ENCODE measurements around the gene CHPT1. TPM values are rescaled to one million over a fixed set of nuclear protein-coding genes. Genes with fewer than 3 reads are reported as not detected.

CHPT1 gene
- total and polyA plus RNA-seq, 2 of the 13 experiments (the other 11 are each of a cell fraction or from before 2014, with no cell fraction given), result 117 to 178 TPM

DNA sequence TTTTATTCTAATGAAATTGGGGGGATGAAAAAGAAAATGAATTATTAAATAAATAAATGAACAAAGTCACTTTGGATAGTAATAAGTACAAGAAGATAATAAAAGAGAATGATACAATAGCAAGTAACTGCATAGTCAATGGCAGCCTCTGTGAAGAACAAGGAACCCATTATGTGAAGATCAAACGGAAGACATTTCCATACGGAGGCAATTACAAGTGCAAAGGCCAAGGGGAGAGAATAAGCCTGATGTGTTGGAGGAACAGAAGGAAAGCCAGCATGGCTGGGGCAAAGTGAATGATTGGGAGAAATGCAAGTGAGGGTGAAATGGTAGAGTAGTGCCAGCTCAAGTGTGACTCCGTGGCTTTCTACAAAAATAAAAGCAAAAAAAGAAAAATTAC is 43.9 kb upstream of the CHPT1 start (continued):
- TF ChIP-seq ZNF710 (CRISPR knock-in tag; IDR thresholded peaks at IDR 0.05; ENCODE audit: borderline replicate concordance) (peak; percentile 89), RARG (CRISPR knock-in tag; IDR thresholded peaks at IDR 0.05; ENCODE audit: low read depth) (no peak), KAT8 (CRISPR knock-in tag; IDR thresholded peaks at IDR 0.05) (peak; percentile 53; the same call in 1 of the 2 replicates), RNF2 (conservative IDR thresholded peaks at IDR 0.05; ENCODE audit: low read depth) (no peak), NR2F6 (IDR thresholded peaks at IDR 0.05) (peak; percentile 46; the same call in 1 of the 2 replicates), NR2F6 (CRISPR knock-in tag; IDR thresholded peaks at IDR 0.05) (peak; percentile 69), FOXA3 (CRISPR knock-in tag; IDR thresholded peaks at IDR 0.05) (peak; percentile 35; the same call in 1 of the 2 replicates), SKI (IDR thresholded peaks at IDR 0.05; ENCODE audit: partially characterized antibody) (no peak), ZNF546 (CRISPR knock-in tag; conservative IDR thresholded peaks at IDR 0.05) (no peak), ZNF276 (CRISPR knock-in tag; IDR thresholded peaks at IDR 0.05; ENCODE audit: low read depth) (no peak), XBP1 (CRISPR knock-in tag; IDR thresholded peaks at IDR 0.05) (no peak), CREM (IDR thresholded peaks at IDR 0.05) (peak; percentile 53; the same call in 1 of the 2 replicates), CREM (CRISPR knock-in tag; IDR thresholded peaks at IDR 0.05) (no peak), JUNB (CRISPR knock-in tag; IDR thresholded peaks at IDR 0.05; ENCODE audit: borderline replicate concordance) (no peak), FOXP1 (IDR thresholded peaks at IDR 0.05) (no peak), FOXP1 (CRISPR knock-in tag; IDR thresholded peaks at IDR 0.05) (peak; percentile 46; the same call in 1 of the 2 replicates), ISL2 (CRISPR knock-in tag; IDR thresholded peaks at IDR 0.05) (peak; percentile 67), PAWR (CRISPR knock-in tag; IDR thresholded peaks at IDR 0.05; ENCODE audit: borderline replicate concordance) (no peak), TP53 (CRISPR knock-in tag; conservative IDR thresholded peaks at IDR 0.05) (no peak), ZNF12 (CRISPR knock-in tag; IDR thresholded peaks at IDR 0.05) (peak; percentile 75)
- TF ChIP-seq, protein P1, sequence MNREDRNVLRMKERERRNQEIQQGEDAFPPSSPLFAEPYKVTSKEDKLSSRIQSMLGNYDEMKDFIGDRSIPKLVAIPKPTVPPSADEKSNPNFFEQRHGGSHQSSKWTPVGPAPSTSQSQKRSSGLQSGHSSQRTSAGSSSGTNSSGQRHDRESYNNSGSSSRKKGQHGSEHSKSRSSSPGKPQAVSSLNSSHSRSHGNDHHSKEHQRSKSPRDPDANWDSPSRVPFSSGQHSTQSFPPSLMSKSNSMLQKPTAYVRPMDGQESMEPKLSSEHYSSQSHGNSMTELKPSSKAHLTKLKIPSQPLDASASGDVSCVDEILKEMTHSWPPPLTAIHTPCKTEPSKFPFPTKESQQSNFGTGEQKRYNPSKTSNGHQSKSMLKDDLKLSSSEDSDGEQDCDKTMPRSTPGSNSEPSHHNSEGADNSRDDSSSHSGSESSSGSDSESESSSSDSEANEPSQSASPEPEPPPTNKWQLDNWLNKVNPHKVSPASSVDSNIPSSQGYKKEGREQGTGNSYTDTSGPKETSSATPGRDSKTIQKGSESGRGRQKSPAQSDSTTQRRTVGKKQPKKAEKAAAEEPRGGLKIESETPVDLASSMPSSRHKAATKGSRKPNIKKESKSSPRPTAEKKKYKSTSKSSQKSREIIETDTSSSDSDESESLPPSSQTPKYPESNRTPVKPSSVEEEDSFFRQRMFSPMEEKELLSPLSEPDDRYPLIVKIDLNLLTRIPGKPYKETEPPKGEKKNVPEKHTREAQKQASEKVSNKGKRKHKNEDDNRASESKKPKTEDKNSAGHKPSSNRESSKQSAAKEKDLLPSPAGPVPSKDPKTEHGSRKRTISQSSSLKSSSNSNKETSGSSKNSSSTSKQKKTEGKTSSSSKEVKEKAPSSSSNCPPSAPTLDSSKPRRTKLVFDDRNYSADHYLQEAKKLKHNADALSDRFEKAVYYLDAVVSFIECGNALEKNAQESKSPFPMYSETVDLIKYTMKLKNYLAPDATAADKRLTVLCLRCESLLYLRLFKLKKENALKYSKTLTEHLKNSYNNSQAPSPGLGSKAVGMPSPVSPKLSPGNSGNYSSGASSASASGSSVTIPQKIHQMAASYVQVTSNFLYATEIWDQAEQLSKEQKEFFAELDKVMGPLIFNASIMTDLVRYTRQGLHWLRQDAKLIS (CRISPR knock-in tag; IDR thresholded peaks at IDR 0.05), result no peak
- TF ChIP-seq, protein P2, sequence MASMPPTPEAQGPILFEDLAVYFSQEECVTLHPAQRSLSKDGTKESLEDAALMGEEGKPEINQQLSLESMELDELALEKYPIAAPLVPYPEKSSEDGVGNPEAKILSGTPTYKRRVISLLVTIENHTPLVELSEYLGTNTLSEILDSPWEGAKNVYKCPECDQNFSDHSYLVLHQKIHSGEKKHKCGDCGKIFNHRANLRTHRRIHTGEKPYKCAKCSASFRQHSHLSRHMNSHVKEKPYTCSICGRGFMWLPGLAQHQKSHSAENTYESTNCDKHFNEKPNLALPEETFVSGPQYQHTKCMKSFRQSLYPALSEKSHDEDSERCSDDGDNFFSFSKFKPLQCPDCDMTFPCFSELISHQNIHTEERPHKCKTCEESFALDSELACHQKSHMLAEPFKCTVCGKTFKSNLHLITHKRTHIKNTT (CRISPR knock-in tag; IDR thresholded peaks at IDR 0.05), result no peak
- TF ChIP-seq, protein P3, sequence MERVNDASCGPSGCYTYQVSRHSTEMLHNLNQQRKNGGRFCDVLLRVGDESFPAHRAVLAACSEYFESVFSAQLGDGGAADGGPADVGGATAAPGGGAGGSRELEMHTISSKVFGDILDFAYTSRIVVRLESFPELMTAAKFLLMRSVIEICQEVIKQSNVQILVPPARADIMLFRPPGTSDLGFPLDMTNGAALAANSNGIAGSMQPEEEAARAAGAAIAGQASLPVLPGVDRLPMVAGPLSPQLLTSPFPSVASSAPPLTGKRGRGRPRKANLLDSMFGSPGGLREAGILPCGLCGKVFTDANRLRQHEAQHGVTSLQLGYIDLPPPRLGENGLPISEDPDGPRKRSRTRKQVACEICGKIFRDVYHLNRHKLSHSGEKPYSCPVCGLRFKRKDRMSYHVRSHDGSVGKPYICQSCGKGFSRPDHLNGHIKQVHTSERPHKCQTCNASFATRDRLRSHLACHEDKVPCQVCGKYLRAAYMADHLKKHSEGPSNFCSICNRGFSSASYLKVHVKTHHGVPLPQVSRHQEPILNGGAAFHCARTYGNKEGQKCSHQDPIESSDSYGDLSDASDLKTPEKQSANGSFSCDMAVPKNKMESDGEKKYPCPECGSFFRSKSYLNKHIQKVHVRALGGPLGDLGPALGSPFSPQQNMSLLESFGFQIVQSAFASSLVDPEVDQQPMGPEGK (CRISPR knock-in tag; IDR thresholded peaks at IDR 0.05), result peak; percentile 13; the same call in 1 of the 2 replicates
